ENCODE measurements around the gene ADGRF1. TPM values are rescaled to one million over a fixed set of nuclear protein-coding genes. Genes with fewer than 3 reads are reported as not detected.
A peak's percentile ranks its signal among the peaks of the same experiment; 100 is the strongest.
"Not testable (repeated sequence)": the region's sequence is repeated elsewhere in the genome, so short reads cannot be mapped to it uniquely, and the experiment has no call there.

The ADGRF1 gene
- not detected in 2 replicates for total RNA-seq (2014; rRNA removed; shearing (Covaris generic))
- 0.06 TPM in 1 of 2 replicates, not detected in the other for polyA plus RNA-seq (2015; cell fraction: cytosol; rRNA removed)
- polyA plus RNA-seq (2015; cell fraction: nucleus; rRNA removed): 0.09 and 0.12 TPM in 2 replicates

- DNase-seq (ENCODE audit: low read depth): no peak
Measured at GRCh38 chr6:47042275-47042791, at the start of gene ADGRF1. ADGRF1 (minus strand) TSS chr6:47042332; CDS start chr6:47029061, 13,271 bp downstream.

- no peak for DNase-seq (ENCODE audit: low read depth)
Measured at GRCh38 chr6:47090881-47091280, 48.7 kb upstream of the ADGRF1 start.

GRCh38 chr6:47089473-47089872 lies 47.3 kb upstream of the ADGRF1 start:
- DNase-seq (ENCODE audit: low read depth): not testable (repeated sequence)

GRCh38 chr6:47086051-47086770 lies 44.1 kb upstream of the ADGRF1 start:
- no peak for DNase-seq (ENCODE audit: low read depth)

GRCh38 chr6:47084610-47085009 lies 42.5 kb upstream of the ADGRF1 start:
- no peak for DNase-seq (ENCODE audit: low read depth)

- DNase-seq (ENCODE audit: low read depth): peak; percentile 57
Measured at GRCh38 chr6:47083586-47084047, 41.5 kb upstream of the ADGRF1 start.

GRCh38 chr6:47080083-47080596 lies 38.0 kb upstream of the ADGRF1 start:
- no peak for DNase-seq (ENCODE audit: low read depth)

- no peak for DNase-seq (ENCODE audit: low read depth)
Measured at GRCh38 chr6:47079638-47080037, 37.5 kb upstream of the ADGRF1 start.

GRCh38 chr6:47078991-47079390 lies 36.9 kb upstream of the ADGRF1 start:
- DNase-seq (ENCODE audit: low read depth): no peak

GRCh38 chr6:47076422-47077344 lies 34.6 kb upstream of the ADGRF1 start:
- peak; percentile 58 for DNase-seq (ENCODE audit: low read depth)

- DNase-seq (ENCODE audit: low read depth): no peak
Measured at GRCh38 chr6:47075741-47076421, 33.7 kb upstream of the ADGRF1 start.

GRCh38 chr6:47075168-47075567 lies 33.0 kb upstream of the ADGRF1 start:
- no peak for DNase-seq (ENCODE audit: low read depth)

GRCh38 chr6:47073125-47074110 lies 31.3 kb upstream of the ADGRF1 start:
- peak; percentile 30 for DNase-seq (ENCODE audit: low read depth)

- no peak for DNase-seq (ENCODE audit: low read depth)
Measured at GRCh38 chr6:47072667-47073066, 30.5 kb upstream of the ADGRF1 start.

GRCh38 chr6:47071681-47072080 lies 29.5 kb upstream of the ADGRF1 start:
- DNase-seq (ENCODE audit: low read depth): no peak

GRCh38 chr6:47070461-47070860 lies 28.3 kb upstream of the ADGRF1 start:
- DNase-seq (ENCODE audit: low read depth): no peak

- DNase-seq (ENCODE audit: low read depth): peak; percentile 15
Measured at GRCh38 chr6:47069156-47069555, 27.0 kb upstream of the ADGRF1 start.

GRCh38 chr6:47066418-47066817 lies 24.3 kb upstream of the ADGRF1 start:
- no peak for DNase-seq (ENCODE audit: low read depth)

- no peak for DNase-seq (ENCODE audit: low read depth)
Measured at GRCh38 chr6:47064274-47064673, 22.1 kb upstream of the ADGRF1 start.

- no peak for DNase-seq (ENCODE audit: low read depth)
Measured at GRCh38 chr6:47062346-47062745, 20.2 kb upstream of the ADGRF1 start.
